GM21576 (cell line): Measurements from ENCODE around the gene KIF1C.

Source experiments
- ATAC-seq: cut with Tn5 transposase; IDR thresholded peaks from one replicate; pipeline ENCODE4 v1.9.1; 2021; ENCODE audit warnings: mild to moderate bottlenecking, moderate library complexity; ENCODE audit not compliant: unreplicated experiment

Gene KIF1C

GRCh38 chr17:4997302-4998026 lies at the start of gene KIF1C, which contains the start of gene INCA1:
Gene KIF1C (plus strand): TSS chr17:4997950. CDS start chr17:5000247, 2,297 bp downstream.
Gene INCA1 (minus strand): TSS chr17:4997522. CDS start chr17:4994437, 3,085 bp downstream.
- ATAC-seq, result peak; percentile 81

DNA sequence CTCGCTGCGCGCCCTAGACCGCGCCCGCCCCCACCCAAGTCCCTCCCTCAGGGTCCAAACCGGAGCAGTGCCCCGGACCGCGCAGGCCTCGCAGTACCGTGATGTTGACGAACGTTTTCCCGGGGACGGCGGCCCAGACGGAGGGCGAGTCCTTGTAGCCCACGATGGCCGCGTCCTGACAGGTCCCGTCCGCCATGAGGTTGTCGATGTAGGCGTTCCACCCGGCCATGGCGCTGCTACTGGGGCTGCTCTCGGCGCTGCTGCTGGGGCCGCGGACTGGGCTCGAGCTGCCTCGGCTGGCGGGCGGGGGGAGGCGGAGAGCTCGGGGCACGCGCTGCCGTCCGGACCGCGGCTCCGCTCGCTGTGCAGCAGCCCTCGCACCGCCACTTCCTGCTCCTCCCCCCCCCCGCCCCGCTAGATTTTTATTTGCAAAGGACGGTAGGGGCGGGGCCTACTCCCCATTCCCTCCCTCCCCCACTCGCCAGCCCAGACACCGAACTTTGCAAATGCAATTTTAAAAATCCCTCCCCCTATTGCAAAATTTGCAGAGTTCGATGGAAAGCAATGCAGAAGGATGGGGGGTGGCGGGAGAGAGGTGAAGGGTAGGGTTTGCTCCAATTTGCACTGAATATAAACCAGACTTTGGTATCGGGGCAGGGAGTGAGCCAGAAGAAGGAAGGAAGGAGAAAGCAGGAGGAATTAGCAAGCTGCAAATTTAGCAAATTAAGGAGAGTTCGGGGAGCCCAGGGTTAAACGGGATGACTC lies 49.4 kb upstream of the KIF1C start, which contains the start of gene PFN1:
TSS of gene PFN1 (minus strand) at position 365 of the 765 bp plus-strand sequence. CDS start at position 229, 136 bp downstream.
- ATAC-seq, result peak; percentile 11

GRCh38 chr17:4948931-4949320 lies 48.8 kb upstream of the KIF1C start:
- peak; percentile 35 for ATAC-seq

DNA sequence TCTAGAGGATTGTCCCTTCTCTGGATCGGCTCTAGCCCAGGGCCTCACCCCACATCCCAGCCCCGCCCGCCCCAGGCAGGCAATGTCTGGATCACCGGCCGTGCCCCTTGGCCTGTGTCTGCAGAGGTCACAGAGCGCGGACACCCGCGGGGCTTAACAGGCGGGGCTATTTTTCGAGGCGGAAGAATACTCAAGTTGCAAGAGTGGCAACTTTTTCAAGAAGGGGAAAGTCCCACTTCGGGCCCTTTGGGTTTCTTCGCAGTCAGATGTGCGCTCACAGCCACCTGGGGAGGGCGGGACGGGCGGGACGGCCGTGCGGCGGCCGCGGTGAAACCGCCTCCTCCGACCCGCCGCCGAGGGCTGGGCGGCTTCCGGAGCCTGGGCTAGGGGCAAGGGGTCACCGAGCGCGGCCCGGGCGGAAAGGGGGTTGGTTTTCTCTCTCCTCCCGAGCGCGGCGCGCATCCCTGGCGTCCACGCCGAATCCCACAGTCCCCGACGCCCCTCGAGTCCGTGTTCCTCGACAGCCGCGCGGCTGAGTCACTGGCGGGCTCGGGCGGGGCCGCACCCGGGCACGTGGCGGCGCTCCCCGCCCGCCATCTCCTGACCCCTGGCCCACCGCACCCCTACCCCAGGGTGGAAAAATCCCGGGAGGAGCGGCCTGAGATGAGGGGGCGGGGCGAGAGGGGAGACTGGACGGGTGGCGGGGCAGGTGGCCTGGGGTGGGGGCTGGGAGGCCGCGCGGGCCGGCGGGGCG lies 48.3 kb upstream of the KIF1C start:
- peak; percentile 26 for ATAC-seq

DNA sequence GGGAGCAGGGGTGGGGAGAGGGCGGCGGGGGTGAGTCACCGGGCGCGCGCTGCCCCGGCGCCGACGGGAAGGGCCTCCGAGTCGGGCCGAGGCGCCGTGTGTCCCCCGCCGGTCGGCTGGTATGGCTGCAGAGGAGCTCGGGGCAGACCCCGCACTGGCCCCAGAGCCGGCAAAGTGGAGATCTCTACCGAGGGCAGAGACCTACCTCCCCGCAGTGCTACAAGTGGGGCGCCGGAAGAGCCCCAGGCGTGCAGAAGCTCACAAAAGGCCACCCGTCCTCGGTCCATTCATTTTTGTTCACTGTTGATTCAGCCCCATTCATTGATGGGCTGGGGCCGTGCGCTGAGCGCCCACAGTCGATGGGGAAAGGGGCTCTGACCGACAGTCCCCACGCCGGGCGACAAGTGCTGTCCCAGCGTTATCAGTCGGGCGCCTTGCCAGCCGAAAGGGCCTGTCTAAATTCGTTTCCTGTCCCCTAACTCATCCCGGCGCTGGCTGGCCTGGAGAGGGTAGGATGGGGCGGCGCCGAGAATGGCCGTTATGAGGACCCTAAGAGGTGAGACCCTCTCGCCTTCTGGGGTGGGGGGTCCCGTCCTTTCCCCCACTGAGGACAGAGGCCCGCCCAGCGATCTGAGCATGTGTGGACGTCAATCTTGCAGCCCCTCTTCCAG lies 47.5 kb upstream of the KIF1C start:
- ATAC-seq, result peak; percentile 2

GRCh38 chr17:4950746-4951204 lies 47.0 kb upstream of the KIF1C start, which contains the start of gene ENO3:
Gene ENO3 (plus strand): TSS chr17:4951119. CDS start chr17:4951830, 711 bp downstream.
- ATAC-seq, result no peak

DNA sequence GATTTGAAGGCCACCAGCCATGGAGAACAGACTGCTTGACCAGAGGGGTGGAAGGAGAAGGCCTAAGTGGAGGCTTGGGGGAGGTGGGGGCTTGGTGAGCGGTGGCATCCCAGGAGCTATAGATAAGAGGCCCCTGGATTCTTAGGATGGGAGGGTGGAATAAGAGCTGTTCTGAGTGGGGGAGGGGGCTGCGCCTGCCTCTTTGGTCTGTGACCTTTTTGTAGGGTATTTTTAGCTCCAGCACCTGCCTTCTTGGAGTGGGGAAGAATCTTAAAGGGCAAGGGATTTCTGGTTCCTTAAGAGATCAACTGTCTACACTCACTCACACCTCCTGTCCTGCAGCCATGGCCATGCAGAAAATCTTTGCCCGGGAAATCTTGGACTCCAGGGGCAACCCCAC lies 46.3 kb upstream of the KIF1C start:
- no peak for ATAC-seq

- no peak for ATAC-seq
Measured at GRCh38 chr17:4953451-4953961, 44.2 kb upstream of the KIF1C start.

DNA sequence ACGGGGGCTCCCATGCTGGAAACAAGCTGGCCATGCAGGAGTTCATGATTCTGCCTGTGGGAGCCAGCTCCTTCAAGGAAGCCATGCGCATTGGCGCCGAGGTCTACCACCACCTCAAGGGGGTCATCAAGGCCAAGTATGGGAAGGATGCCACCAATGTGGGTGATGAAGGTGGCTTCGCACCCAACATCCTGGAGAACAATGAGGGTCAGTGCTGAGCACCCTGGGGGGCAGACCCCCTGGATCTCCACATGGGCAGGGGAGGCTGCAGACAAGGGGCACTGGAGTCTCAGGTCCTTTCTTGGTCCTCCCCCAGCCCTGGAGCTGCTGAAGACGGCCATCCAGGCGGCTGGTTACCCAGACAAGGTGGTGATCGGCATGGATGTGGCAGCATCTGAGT lies 42.7 kb upstream of the KIF1C start:
- no peak for ATAC-seq

DNA sequence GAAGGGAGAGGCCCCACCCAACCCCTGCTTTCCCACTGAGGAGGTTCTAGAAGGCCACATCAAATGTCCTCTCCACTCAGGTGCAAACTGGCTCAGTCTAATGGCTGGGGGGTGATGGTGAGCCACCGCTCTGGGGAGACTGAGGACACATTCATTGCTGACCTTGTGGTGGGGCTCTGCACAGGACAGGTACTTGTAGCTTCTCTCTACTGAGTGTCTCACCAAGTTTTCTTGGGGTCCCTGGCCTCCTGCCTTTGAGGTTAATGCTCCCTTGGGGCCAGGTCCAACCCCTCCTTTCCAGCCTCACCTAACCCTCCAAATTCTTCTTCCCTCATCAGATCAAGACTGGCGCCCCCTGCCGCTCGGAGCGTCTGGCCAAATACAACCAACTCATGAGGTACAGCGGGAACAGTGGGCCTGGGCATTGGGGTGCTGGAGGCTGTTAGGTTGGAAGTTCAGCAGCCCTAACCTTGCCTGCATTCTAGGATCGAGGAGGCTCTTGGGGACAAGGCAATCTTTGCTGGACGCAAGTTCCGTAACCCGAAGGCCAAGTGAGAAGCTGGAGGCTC lies 41.2 kb upstream of the KIF1C start:
- ATAC-seq, result no peak

DNA sequence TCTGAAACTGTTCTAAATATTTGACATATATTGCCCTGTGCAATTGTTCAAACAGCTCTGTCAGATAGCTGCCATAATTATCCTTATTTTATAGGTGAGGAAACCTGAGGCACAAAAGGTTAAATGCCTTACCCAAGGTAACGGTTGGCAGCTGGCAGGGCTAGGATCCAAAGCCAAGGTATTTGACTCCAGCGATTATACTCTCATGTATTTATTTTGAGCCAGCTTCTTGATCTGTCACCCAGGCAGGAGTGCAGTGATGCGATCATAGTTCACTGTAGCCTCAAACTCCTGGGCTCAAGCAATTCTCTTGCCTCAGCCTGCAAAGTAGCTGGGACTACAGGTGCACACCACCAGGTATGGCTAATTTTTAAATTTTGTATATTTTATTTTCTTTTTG lies 39.6 kb upstream of the KIF1C start:
- ATAC-seq, result no peak

DNA sequence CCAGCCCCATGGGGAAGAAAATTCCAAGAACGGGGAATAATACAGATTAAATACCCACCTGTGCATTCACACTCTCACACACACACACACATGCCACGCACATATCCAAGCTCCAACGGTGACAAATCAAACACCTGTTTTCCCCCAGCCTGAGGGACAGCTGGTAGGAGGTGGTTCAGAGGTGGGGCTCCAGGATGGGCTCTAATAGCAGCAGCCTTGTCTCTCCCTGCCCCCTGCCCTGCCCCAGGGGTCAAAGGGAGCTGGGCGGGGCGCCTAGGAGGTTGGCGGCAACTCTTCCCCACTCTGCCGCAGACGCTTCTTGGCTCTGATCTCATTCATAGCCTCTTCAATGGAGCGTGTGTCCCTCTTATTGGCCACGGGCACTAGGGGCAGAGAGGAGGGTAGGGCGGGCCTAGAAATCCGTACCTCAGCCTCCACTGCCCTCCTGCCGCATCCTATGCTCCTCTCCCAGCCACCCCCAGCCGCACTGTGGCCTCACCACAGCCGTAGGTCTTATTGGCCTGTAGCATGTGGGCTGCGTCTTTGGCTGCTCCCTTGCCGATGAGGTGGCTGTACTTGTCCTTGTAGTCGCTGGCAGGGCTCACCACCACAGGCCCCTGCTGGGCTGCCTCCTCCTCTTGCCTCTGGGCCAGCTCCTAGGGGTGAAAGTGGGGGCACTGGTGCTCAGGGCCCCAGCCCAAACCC lies 38.3 kb upstream of the KIF1C start:
- ATAC-seq, result no peak

DNA sequence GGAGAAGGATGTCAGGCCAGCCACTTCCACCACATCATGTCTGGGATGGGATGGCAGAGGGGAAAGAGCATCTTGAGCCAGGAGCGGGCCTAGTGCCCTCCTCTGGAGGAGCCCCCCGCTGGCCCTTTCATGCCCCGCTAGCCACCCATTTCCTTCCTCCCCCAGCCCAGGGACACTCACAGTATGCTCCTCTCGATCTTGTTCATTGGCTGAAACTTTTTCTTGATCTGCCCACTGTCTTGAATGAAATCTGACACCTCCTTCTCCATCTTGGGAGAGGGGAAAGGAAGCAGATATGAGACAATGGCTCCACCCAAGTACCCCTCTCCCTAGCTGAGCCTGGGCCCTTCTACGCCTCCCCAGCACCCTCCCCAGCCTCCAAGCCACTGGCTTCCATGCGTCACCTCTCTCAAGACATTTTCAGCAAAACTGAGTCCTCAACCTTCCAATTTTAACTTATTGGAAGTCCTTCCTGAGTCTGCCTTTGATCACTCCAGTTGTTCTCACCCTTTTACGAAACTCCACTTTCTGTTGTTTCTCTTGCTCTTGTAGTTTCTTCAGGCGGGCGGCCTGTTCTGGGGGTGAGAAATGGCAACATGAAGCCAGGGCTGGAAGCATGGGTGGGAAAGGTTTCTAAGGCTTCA lies 37.3 kb upstream of the KIF1C start:
- ATAC-seq, result no peak

DNA sequence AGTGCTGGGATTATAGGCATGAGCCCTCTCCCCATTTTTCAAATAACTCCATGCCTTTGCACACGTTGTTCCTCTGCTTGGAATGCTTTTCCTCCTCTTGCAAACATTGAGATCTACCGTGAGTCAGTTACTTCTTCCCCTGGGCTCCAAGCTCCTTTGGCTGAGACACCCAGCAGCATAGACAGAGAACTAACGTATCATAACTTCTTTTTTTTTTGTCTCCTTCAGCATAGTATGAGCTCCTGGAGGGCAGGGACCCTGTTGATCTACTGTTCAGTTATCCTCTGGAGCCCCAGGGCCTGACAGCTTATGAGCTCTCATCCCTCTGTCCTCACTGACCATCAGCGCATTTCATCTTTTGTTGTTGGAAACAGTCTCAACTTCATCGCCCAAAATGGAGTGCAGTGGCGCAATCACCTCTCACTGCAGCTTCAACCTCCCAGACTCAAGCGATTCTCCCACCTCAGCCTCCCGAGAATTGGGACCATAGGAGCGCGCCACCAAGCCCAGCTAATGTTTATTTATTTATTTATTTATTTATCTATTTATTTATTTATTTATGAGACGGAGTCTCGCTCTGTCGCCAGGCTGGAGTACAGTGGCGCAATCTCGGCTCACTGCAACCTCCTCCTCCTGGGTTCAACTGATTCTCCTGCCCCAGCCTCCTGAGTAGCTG lies 32.3 kb upstream of the KIF1C start:
- no peak for ATAC-seq

GRCh38 chr17:4966844-4967538 lies 30.8 kb upstream of the KIF1C start:
- ATAC-seq, result peak; percentile 82

DNA sequence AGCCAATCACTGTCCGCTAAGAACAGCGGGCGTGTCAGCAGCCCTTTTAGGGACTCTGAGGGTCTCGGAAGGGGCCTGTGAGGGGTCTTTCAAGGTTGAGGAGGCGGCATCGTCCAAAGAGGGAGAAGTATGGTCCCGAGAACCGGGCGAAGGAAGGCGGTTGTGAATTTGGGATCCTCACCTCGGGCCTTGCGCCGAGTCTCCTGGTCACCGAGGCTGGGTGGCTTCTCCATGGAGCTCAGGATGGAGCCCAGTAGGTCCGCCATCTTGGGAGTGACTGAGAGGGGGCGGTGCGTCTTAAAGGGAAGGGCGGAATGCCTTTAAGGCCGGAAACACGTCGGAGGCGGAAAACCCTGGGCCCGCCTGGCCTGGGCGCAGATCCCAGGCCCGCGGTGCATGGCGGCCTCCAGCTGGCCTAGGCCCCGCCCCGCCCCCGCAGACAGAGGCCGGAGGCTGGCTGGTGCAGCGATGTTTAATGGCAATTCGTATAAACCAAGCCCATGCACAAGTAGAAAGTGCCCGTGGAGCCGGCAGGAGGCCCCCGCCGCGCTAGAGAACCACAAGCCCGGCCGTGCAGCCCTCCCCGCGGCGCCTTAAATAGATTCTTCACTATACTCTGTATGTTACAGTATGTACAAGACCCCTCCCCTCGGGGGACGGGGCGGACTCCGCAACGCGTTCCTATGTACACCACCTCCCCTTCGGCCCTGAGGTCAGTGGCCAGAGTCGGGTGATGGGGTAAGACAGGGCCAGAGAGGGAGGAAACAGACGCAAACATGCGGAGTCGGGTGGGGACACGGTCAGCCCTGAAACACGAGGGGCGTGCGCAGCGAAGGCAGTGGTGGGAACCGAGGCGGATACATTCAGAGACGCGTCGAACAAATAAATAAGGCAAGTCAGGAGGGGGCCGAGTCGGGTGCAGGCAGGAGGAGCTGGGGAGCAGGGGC lies 29.9 kb upstream of the KIF1C start, which contains the start of gene SPAG7:
TSS of gene SPAG7 (minus strand) at position 279 of the 947 bp plus-strand sequence. CDS start at position 266, 13 bp downstream.
- ATAC-seq, result peak; percentile 50
